Stomach smooth muscle (tissue), 2 donors: ENCODE measurements around the gene DNAAF8.

Experiments
- H3K27ac ChIP-seq: one replicate; pipeline ENCODE4 v1.7.0; 2013; ENCODE audit warnings: mild to moderate bottlenecking, low read length, inconsistent platforms
- H3K27me3 ChIP-seq, 2 donors: one replicate each; pipeline ENCODE4 v1.7.0; 2013; ENCODE audit warnings: low read length in 2 of 2; ENCODE audit not compliant: insufficient read depth in 2 of 2, control insufficient read depth in 1 of 2
- H3K36me3 ChIP-seq, 2 donors: one replicate each; pipeline ENCODE4 v1.7.0; 2013; ENCODE audit warnings: low read length in 2 of 2; ENCODE audit not compliant: control insufficient read depth in 2 of 2, insufficient read depth in 2 of 2
- H3K4me1 ChIP-seq: one replicate; pipeline ENCODE4 v1.7.0; 2013; ENCODE audit warnings: low read length; ENCODE audit not compliant: control insufficient read depth, insufficient read depth
- H3K4me3 ChIP-seq, 2 donors: one replicate each; pipeline ENCODE4 v1.7.0; 2013; ENCODE audit warnings: low read length in 2 of 2
- H3K9ac ChIP-seq, 2 donors: one replicate each; pipeline ENCODE4 v1.7.0; 2013; ENCODE audit warnings: low read length in 2 of 2, mild to moderate bottlenecking in 1 of 2
- H3K9me3 ChIP-seq, 2 donors: one replicate each; pipeline ENCODE4 v1.7.0; 2013; ENCODE audit warnings: low read length in 2 of 2; ENCODE audit not compliant: control insufficient read depth in 2 of 2
- donor health status: healthy.
- donor health status: Pancreatic carcinoma.

DNAAF8 gene

GRCh38 chr16:4689864-4690704 is 44.3 kb upstream of the DNAAF8 start:
- peaks cover 18% of the 10 kb centered on the region for H3K4me1 ChIP-seq
- H3K4me3 ChIP-seq, result no peak overlapping the region
- no peaks in the 10 kb centered on the region for H3K9me3 ChIP-seq
- H3K27me3 ChIP-seq, result no peaks in the 10 kb centered on the region
- peaks cover 0 to 13% of the 10 kb centered on the region in 2 donors for H3K36me3 ChIP-seq
- H3K9ac ChIP-seq, result no peak overlapping the region
- no peak overlapping the region for H3K27ac ChIP-seq

GRCh38 chr16:4690946-4691665 is 43.2 kb upstream of the DNAAF8 start:
- Histone ChIP-seq H3K4me1 (peaks cover 26% of the 10 kb centered on the region), H3K27ac (no peak overlapping the region), H3K36me3 (peaks cover 3 to 17% of the 10 kb centered on the region in 2 donors), H3K27me3 (no peaks in the 10 kb centered on the region), H3K9ac (no peak overlapping the region), H3K9me3 (no peaks in the 10 kb centered on the region), H3K4me3 (no peak overlapping the region)

GRCh38 chr16:4691666-4692412 is 42.5 kb upstream of the DNAAF8 start:
- peaks cover 7 to 15% of the 10 kb centered on the region in 2 donors for H3K36me3 ChIP-seq
- H3K9me3 ChIP-seq, result no peaks in the 10 kb centered on the region
- no peak overlapping the region for H3K27ac ChIP-seq
- H3K9ac ChIP-seq, result no peak overlapping the region
- peaks cover 26% of the 10 kb centered on the region for H3K4me1 ChIP-seq
- H3K4me3 ChIP-seq, result no peak overlapping the region
- no peaks in the 10 kb centered on the region for H3K27me3 ChIP-seq

- Histone ChIP-seq H3K4me3 (peak overlapping the region; percentile 57 to 79), H3K4me1 (peaks cover 26% of the 10 kb centered on the region), H3K9me3 (no peaks in the 10 kb centered on the region), H3K27ac (peak overlapping the region; percentile 62), H3K36me3 (peaks cover 7 to 14% of the 10 kb centered on the region in 2 donors), H3K27me3 (no peaks in the 10 kb centered on the region), H3K9ac (peak overlapping the region; percentile 38 to 64)
Observed at GRCh38 chr16:4692460-4693295, 41.7 kb upstream of the DNAAF8 start.

- peak within 1 kb of the TSS; percentile 64 to 74 for H3K9ac ChIP-seq
- H3K36me3 ChIP-seq, result peaks cover 11 to 16% of the 10 kb centered on the region in 2 donors
- H3K27ac ChIP-seq, result peak within 1 kb of the TSS; percentile 62
- H3K9me3 ChIP-seq, result no peaks in the 10 kb centered on the region
- peaks cover 26% of the 10 kb centered on the region for H3K4me1 ChIP-seq
- H3K27me3 ChIP-seq, result no peaks in the 10 kb centered on the region
- H3K4me3 ChIP-seq, result peak within 1 kb of the TSS; percentile 78 to 92
Observed at GRCh38 chr16:4693296-4693955, 40.9 kb upstream of the DNAAF8 start, which contains the start of gene NUDT16L1. NUDT16L1 (plus strand) TSS chr16:4693562; CDS start chr16:4693727, 165 bp downstream.

- Histone ChIP-seq H3K4me1 (peaks cover 26% of the 10 kb centered on the region), H3K4me3 (peak overlapping the region; percentile 78 to 92), H3K9ac (peak overlapping the region; percentile 64 to 74), H3K9me3 (no peaks in the 10 kb centered on the region), H3K27ac (peak overlapping the region; percentile 62), H3K36me3 (peaks cover 14 to 19% of the 10 kb centered on the region in 2 donors), H3K27me3 (no peaks in the 10 kb centered on the region)
Observed at GRCh38 chr16:4693956-4694641, 40.2 kb upstream of the DNAAF8 start.

- Histone ChIP-seq H3K9ac (peak overlapping the region in 1 of 2 donors; percentile 74), H3K27me3 (no peaks in the 10 kb centered on the region), H3K9me3 (no peaks in the 10 kb centered on the region), H3K36me3 (peaks cover 19 to 26% of the 10 kb centered on the region in 2 donors), H3K4me3 (peak overlapping the region in 1 of 2 donors; percentile 92), H3K27ac (no peak overlapping the region), H3K4me1 (peaks cover 26% of the 10 kb centered on the region)
Observed at GRCh38 chr16:4694642-4695451, 39.5 kb upstream of the DNAAF8 start.

- H3K36me3 ChIP-seq, result peaks cover 23 to 32% of the 10 kb centered on the region in 2 donors
- no peak overlapping the region for H3K4me3 ChIP-seq
- no peak overlapping the region for H3K9ac ChIP-seq
- H3K4me1 ChIP-seq, result peaks cover 26% of the 10 kb centered on the region
- H3K27me3 ChIP-seq, result no peaks in the 10 kb centered on the region
- no peaks in the 10 kb centered on the region for H3K9me3 ChIP-seq
- peak overlapping the region; percentile 11 for H3K27ac ChIP-seq
Observed at GRCh38 chr16:4695473-4696171, 38.7 kb upstream of the DNAAF8 start.
